ENCODE results near the gene MDM1. TPM values are rescaled to one million over a fixed set of nuclear protein-coding genes. Genes with fewer than 3 reads are reported as not detected.

Gene MDM1
- total and polyA plus RNA-seq, 2 of the 13 experiments (the other 11 are each of a cell fraction or from before 2014, with no cell fraction given): 4.6 to 15.2 TPM

- CTCF ChIA-PET (ENCODE audit: low intra/inter-chr PET ratio, low total read pairs): no interaction called here
- in situ Hi-C loops (cut with HindIII; ENCODE audit: extremely low pct_ligation_motif_present, low pct_unique_long_range_greater_than_20kb) (no loop called here), intact Hi-C loops (cut with micrococcal nuclease; ENCODE audit: unreplicated experiment) (no loop called here)
- TF ChIP-seq DRAP1 (CRISPR knock-in tag; IDR thresholded peaks at IDR 0.05): no peak
- no peak for TF ChIP-seq ZNF740 (CRISPR knock-in tag; IDR thresholded peaks at IDR 0.05)
- no peak for TF ChIP-seq U2AF2 (IDR thresholded peaks at IDR 0.05; ENCODE audit: low read depth, low read length)
- TF ChIP-seq ZNF18 (CRISPR knock-in tag; IDR thresholded peaks at IDR 0.05; ENCODE audit: insufficient replicate concordance): no peak
- TF ChIP-seq ZNF710 (CRISPR knock-in tag; IDR thresholded peaks at IDR 0.05; ENCODE audit: borderline replicate concordance): no peak
- no peak for TF ChIP-seq SP4 (CRISPR knock-in tag; IDR thresholded peaks at IDR 0.05)
- no peak for TF ChIP-seq ZNF432 (CRISPR knock-in tag; IDR thresholded peaks at IDR 0.05; ENCODE audit: borderline replicate concordance)
- no peak for TF ChIP-seq TBL1XR1 (IDR thresholded peaks at IDR 0.05; ENCODE audit: borderline replicate concordance, low read length, partially characterized antibody)
- no peak for TF ChIP-seq AKAP8 (CRISPR knock-in tag; IDR thresholded peaks at IDR 0.05)
- TF ChIP-seq PHF5A (CRISPR knock-in tag; IDR thresholded peaks at IDR 0.05; ENCODE audit: low read depth, unreplicated experiment): no peak
- no peak for TF ChIP-seq ZNF460 (CRISPR knock-in tag; IDR thresholded peaks at IDR 0.05; ENCODE audit: borderline replicate concordance)
- TF ChIP-seq ATF3 (CRISPR knock-in tag; IDR thresholded peaks at IDR 0.05): no peak
- no peak for TF ChIP-seq ZNF350 (CRISPR knock-in tag; IDR thresholded peaks at IDR 0.05; ENCODE audit: borderline replicate concordance, low read depth)
- TF ChIP-seq CBX2 (IDR thresholded peaks at IDR 0.05; ENCODE audit: low read depth, low read length): no peak
- TF ChIP-seq CBX2 (CRISPR knock-in tag; IDR thresholded peaks at IDR 0.05; ENCODE audit: low read depth): no peak
- TF ChIP-seq ZC3H13 (CRISPR knock-in tag; IDR thresholded peaks at IDR 0.05): no peak
- TF ChIP-seq GFI1 (CRISPR knock-in tag; IDR thresholded peaks at IDR 0.05; ENCODE audit: borderline replicate concordance): no peak
- TF ChIP-seq ELF1 (CRISPR knock-in tag; IDR thresholded peaks at IDR 0.05): no peak
- no peak for TF ChIP-seq ZSCAN5A (CRISPR knock-in tag; IDR thresholded peaks at IDR 0.05; ENCODE audit: borderline replicate concordance)
- WGBS (ENCODE audit: low lambda C conversion rate): 57% methylated on average over 7 of the region's 10 CpGs
- H2AFZ ChIP-seq (ENCODE audit: low read length): no peak overlapping the region
- no peak overlapping the region for H3K4me2 ChIP-seq (ENCODE audit: low read depth, low read length)
- H3K4me1 ChIP-seq (ENCODE audit: insufficient read depth, low read length): no peaks in the 10 kb centered on the region
- H3K9ac ChIP-seq (ENCODE audit: insufficient read depth, low read depth, low read length): no peak overlapping the region
- no peak overlapping the region for H3K27ac ChIP-seq (ENCODE audit: extremely low read length, insufficient read depth, low read length)
- FAIRE-seq: no peak
- no peaks in the 10 kb centered on the region for H4K20me1 ChIP-seq (ENCODE audit: insufficient read depth, low read length)
- no peak for ATAC-seq
- no TSS peak for BruUV-seq (replicated peaks)
- H3K36me3 ChIP-seq (replicated peaks in 1 of 2; ENCODE audit: control insufficient read depth in 1 of 2, insufficient read depth in 2 of 2, low read length in 2 of 2): no peaks in the 10 kb centered on the region
- no peak overlapping the region for H3K4me3 ChIP-seq (replicated peaks in 1 of 3; ENCODE audit: insufficient read depth in 1 of 3, low read depth in 2 of 3, low read length in 3 of 3)
- no peak for DNase-seq (ENCODE audit: low spot score)
- no peaks in the 10 kb centered on the region for H3K9me3 ChIP-seq (ENCODE audit: low read length)
- POLR2A ChIA-PET: no interaction called here
- H3K27me3 ChIP-seq (ENCODE audit: control insufficient read depth in 1 of 2, insufficient read depth in 2 of 2, low read length in 2 of 2): no peaks in the 10 kb centered on the region
- H3K79me2 ChIP-seq (ENCODE audit: insufficient read depth, low read length): no peaks in the 10 kb centered on the region
Measured at GRCh38 chr12:68374307-68374982, 42.3 kb upstream of the MDM1 start.
